H1 (cell line): ENCODE results near the gene GNAI2. TPM values are rescaled to one million over a fixed set of nuclear protein-coding genes. Genes with fewer than 3 reads are reported as not detected.
A peak's percentile ranks its signal among the peaks of the same experiment; 100 is the strongest.

Experiments
- CEBPB ChIP-seq: IDR thresholded peaks from 2 replicates; pipeline ENCODE4 v1.6.1; 2012; ENCODE audit warnings: low read depth, low read length
- polyA plus RNA-seq, 7 experiments: library from polyadenylated mRNA; depleted of rRNA in 3 of 7; stranded (reverse) in 5 of 7; unstranded in 2 of 7; fragments of >200 nt in 5 of 7; fragments of 200-250 nt in 2 of 7; gene quantifications; 1 replicate in 5 of 7; 2 replicates in 1 of 7; 4 replicates in 1 of 7; pipeline versions ENCODE4 v1.2.1 to v1.2.3, GENCODE V29; 2011 to 2013; ENCODE audit warnings: missing spikeins in 2 of 7, mixed read lengths in 2 of 7
- total RNA-seq: library from RNA; stranded (reverse); fragmentation: NEBNext Ultra II Directional; extraction: Animal tissue kit (Norgen Biotek cat#: 25700); gene quantifications from 2 replicates; pipeline ENCODE4 v1.2.1, GENCODE V29; 2021

Gene GNAI2
- total and polyA plus RNA-seq, 2 of the 8 experiments (the other 6 are each of a cell fraction or from before 2014, with no cell fraction given) = 168 to 539 TPM

DNA sequence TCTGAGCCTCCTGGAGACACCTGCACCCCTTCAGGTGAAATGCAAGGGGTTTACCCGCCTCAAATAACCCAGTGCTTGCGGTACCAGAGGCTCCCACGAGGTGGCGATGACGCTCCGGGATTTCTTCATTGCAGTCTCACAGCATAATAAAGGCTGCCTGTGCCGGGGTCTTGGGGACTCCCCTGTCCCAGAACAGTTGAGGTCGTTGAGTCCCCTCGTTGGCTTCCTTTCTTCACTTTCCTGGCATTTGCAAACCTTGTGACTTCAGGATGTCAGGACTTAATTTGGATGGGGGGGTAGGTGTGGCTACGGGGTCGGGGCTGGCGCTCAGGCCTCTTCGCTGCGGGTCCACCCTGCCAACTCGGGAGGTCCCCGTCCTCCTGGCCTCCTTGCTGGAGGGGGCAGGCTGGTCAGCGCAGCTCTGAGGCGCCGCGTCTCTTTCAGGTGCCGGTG, 43.3 kb upstream of the GNAI2 start (continued):
- TF ChIP-seq CEBPB = peak; percentile 28; the same call in 1 of the 2 replicates
